Thyroid gland (tissue), 4 donors: ENCODE measurements around the gene TRIM37.

Experiments used
- POLR2A ChIP-seq, 2 donors: fragments of 450-650 bp; IDR thresholded peaks; one replicate each; pipeline ENCODE4 v1.6.1; 2017; ENCODE audit warnings: antibody characterized with exemption in 2 of 2, mild to moderate bottlenecking in 2 of 2, moderate library complexity in 1 of 2
- TF ChIP-seq, protein P1 (sequence below), 6 experiments: fragments of 200-600 bp in 3 of 6; fragments of 450-650 bp in 3 of 6; sonication (generic) in 3 of 6; IDR thresholded peaks; one replicate each; pipeline ENCODE4 v1.5.1; 2016 to 2019; ENCODE audit warnings: antibody characterized with exemption in 6 of 6, mild to moderate bottlenecking in 2 of 6, inconsistent platforms in 1 of 6, moderate library complexity in 1 of 6

DNA sequence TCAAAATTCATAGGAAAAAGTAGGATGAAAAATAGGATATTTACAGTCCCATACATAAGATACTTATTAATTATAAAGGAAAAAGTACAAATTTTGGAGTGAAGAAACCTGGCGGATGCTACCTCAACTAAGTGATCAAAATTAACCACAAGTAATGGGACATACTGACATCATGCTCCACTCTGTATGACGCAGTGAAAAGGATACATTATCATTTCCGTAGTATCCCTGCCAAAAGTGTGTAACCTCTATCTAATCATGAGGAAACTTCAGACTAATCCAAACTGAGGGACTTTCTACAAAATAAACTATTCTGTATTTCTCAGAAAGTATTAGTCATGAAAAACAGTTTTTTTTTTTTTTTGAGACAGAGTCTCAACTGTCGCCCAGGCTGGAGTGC lies 60.5 kb downstream of the TRIM37 start:
- no peak for TF ChIP-seq POLR2A (IDR thresholded peaks at IDR 0.05)
- TF ChIP-seq, protein P1, sequence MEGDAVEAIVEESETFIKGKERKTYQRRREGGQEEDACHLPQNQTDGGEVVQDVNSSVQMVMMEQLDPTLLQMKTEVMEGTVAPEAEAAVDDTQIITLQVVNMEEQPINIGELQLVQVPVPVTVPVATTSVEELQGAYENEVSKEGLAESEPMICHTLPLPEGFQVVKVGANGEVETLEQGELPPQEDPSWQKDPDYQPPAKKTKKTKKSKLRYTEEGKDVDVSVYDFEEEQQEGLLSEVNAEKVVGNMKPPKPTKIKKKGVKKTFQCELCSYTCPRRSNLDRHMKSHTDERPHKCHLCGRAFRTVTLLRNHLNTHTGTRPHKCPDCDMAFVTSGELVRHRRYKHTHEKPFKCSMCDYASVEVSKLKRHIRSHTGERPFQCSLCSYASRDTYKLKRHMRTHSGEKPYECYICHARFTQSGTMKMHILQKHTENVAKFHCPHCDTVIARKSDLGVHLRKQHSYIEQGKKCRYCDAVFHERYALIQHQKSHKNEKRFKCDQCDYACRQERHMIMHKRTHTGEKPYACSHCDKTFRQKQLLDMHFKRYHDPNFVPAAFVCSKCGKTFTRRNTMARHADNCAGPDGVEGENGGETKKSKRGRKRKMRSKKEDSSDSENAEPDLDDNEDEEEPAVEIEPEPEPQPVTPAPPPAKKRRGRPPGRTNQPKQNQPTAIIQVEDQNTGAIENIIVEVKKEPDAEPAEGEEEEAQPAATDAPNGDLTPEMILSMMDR (IDR thresholded peaks at IDR 0.05) = no peak
